Tibial artery (tissue), 4 donors: ENCODE measurements around the gene TMEM51.

Experiments used
- DNase-seq, 2 donors: peaks; one replicate each; pipeline ENCODE4 v3.0.0-alpha.2; 2019
- H3K27ac ChIP-seq, 2 donors: fragments of 200-600 bp; sonication (generic) in 1 of 2; 1 replicate in 1 of 2; 2 replicates in 1 of 2; pipeline ENCODE4 v1.5.1; 2018 to 2019; ENCODE audit warnings: mild to moderate bottlenecking in 1 of 2
- H3K27me3 ChIP-seq, 2 donors: fragments of 200-600 bp; sonication (generic) in 1 of 2; one replicate each; pipeline versions ENCODE4 v1.5.1 to v1.6.0; 2016 to 2019
- H3K36me3 ChIP-seq, 3 donors: fragments of 200-600 bp; sonication (generic) in 2 of 3; one replicate each; pipeline ENCODE4 v1.5.1; 2016 to 2019; ENCODE audit warnings: mild to moderate bottlenecking in 2 of 3
- H3K4me1 ChIP-seq, 4 donors: fragments of 200-600 bp; sonication (generic) in 2 of 4; 1 replicate in 3 of 4; 2 replicates in 1 of 4; pipeline ENCODE4 v1.5.1; 2016 to 2019
- H3K4me3 ChIP-seq, 2 donors: fragments of 200-600 bp; sonication (generic) in 1 of 2; 1 replicate in 1 of 2; 2 replicates in 1 of 2; pipeline ENCODE4 v1.5.1; 2018 to 2019; ENCODE audit warnings: mild to moderate bottlenecking in 2 of 2
- H3K9me3 ChIP-seq, 3 donors: fragments of 200-600 bp; sonication (generic) in 1 of 3; one replicate each; pipeline ENCODE4 v1.5.1; 2016 to 2019
- intact Hi-C: fragments of 100-400 bp; cut with DNase I; formaldehyde crosslinking; loops from one replicate; pipeline ENCODE4 v1.15.0; 2023; ENCODE audit warnings: low total_unique reads
- TF ChIP-seq, protein P1 (sequence below), 2 experiments: fragments of 200-600 bp in 1 of 2; fragments of 450-650 bp in 1 of 2; IDR thresholded peaks; one replicate each; pipeline ENCODE4 v1.5.1; 2017 to 2019; ENCODE audit warnings: antibody characterized with exemption in 2 of 2, mild to moderate bottlenecking in 1 of 2, moderate library complexity in 1 of 2

The TMEM51 gene

GRCh38 chr1:15157524-15158399, 4.2 kb downstream of the TMEM51 start:
- H3K36me3 ChIP-seq: no peaks in the 10 kb centered on the region
- DNase-seq: no peak
- no peaks in the 10 kb centered on the region for H3K9me3 ChIP-seq
- no peak overlapping the region for H3K4me3 ChIP-seq
- H3K4me1 ChIP-seq: peaks cover 0 to 42% (median 12%) of the 10 kb centered on the region in 4 donors
- no peak overlapping the region for H3K27ac ChIP-seq
- no peaks in the 10 kb centered on the region for H3K27me3 ChIP-seq
- TF ChIP-seq, protein P1, sequence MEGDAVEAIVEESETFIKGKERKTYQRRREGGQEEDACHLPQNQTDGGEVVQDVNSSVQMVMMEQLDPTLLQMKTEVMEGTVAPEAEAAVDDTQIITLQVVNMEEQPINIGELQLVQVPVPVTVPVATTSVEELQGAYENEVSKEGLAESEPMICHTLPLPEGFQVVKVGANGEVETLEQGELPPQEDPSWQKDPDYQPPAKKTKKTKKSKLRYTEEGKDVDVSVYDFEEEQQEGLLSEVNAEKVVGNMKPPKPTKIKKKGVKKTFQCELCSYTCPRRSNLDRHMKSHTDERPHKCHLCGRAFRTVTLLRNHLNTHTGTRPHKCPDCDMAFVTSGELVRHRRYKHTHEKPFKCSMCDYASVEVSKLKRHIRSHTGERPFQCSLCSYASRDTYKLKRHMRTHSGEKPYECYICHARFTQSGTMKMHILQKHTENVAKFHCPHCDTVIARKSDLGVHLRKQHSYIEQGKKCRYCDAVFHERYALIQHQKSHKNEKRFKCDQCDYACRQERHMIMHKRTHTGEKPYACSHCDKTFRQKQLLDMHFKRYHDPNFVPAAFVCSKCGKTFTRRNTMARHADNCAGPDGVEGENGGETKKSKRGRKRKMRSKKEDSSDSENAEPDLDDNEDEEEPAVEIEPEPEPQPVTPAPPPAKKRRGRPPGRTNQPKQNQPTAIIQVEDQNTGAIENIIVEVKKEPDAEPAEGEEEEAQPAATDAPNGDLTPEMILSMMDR (IDR thresholded peaks at IDR 0.05): no peak
- intact Hi-C loops: loop anchor here (5.0 kb wide), 1 partner anchor 35 kb away; no protein-coding TSS in a partner anchor

GRCh38 chr1:15158506-15159165, 5.1 kb downstream of the TMEM51 start:
- intact Hi-C loops: loop anchor here (5.0 kb wide), 1 partner anchor 34 kb away; no protein-coding TSS in a partner anchor
- Histone ChIP-seq H3K36me3 (no peaks in the 10 kb centered on the region), H3K27ac (no peak overlapping the region), H3K4me3 (no peak overlapping the region), H3K27me3 (no peaks in the 10 kb centered on the region), H3K4me1 (peaks cover 0 to 34% (median 8%) of the 10 kb centered on the region in 4 donors), H3K9me3 (no peaks in the 10 kb centered on the region)
- TF ChIP-seq, protein P1 (IDR thresholded peaks at IDR 0.05): no peak
- DNase-seq: no peak

DNA sequence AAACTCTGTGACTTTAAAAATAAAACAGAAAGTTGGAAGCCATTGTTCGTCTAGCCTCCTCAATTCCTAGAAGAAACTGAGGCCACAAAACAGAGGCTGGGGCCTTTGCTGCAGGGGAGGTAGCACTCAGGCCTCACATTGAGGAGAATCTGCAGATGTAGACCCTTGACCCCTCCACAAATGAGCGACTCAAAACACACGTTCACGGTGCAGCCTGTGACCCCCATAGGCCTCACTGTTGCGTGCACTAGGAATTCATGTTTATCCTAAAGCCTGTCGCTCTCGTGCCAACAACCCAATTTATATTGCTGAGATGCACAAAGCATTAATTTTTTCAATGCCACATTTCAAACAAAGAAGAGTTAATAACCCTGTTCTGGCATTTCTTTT, 5.6 kb downstream of the TMEM51 start:
- Histone ChIP-seq H3K27me3 (no peaks in the 10 kb centered on the region), H3K4me3 (no peak overlapping the region), H3K27ac (no peak overlapping the region), H3K9me3 (no peaks in the 10 kb centered on the region), H3K4me1 (peaks cover 0 to 32% (median 6%) of the 10 kb centered on the region in 4 donors), H3K36me3 (no peaks in the 10 kb centered on the region)
- TF ChIP-seq, protein P1 (IDR thresholded peaks at IDR 0.05): no peak
- no peak for DNase-seq
- intact Hi-C loops: loop anchor here (5.0 kb wide), 1 partner anchor 33 kb away; no protein-coding TSS in a partner anchor

GRCh38 chr1:15160626-15161025, 7.1 kb downstream of the TMEM51 start:
- Histone ChIP-seq H3K27ac (no peak overlapping the region), H3K27me3 (no peaks in the 10 kb centered on the region), H3K36me3 (no peaks in the 10 kb centered on the region), H3K4me3 (no peak overlapping the region), H3K4me1 (peaks cover 0 to 17% (median 0%) of the 10 kb centered on the region in 4 donors), H3K9me3 (no peaks in the 10 kb centered on the region)
- DNase-seq: no peak
- TF ChIP-seq, protein P1 (IDR thresholded peaks at IDR 0.05): no peak
- intact Hi-C loops: no loop called here

DNA sequence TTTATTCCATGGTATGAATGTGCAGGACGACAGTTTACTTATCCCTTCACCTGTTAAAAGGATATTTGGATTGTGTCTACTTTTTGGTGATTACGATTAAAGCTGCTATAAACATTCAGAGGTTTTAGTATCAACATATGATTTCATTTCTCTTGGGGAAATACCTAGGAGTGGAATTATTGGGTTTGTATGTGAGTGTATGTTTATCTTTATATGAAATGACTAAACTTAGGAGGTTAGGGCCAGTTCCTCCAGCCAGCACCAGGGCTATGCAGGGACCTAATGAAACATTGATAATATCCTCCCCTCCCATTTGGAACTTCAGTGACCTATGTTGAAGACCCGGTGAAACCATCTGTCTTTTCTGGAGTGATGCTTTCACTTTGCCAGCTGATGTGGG, 13.8 kb downstream of the TMEM51 start:
- H3K4me3 ChIP-seq: no peak overlapping the region
- intact Hi-C loops: no loop called here
- no peak overlapping the region for H3K27ac ChIP-seq
- no peaks in the 10 kb centered on the region for H3K36me3 ChIP-seq
- TF ChIP-seq, protein P1 (IDR thresholded peaks at IDR 0.05): no peak
- peaks cover 0 to 13% (median 4%) of the 10 kb centered on the region in 4 donors for H3K4me1 ChIP-seq
- DNase-seq: no peak
- H3K9me3 ChIP-seq: no peaks in the 10 kb centered on the region
- H3K27me3 ChIP-seq: no peaks in the 10 kb centered on the region
